GM19025 (cell line): ENCODE results near the gene VPS25.
"Not testable (repeated sequence)": the region's sequence is repeated elsewhere in the genome, so short reads cannot be mapped to it uniquely, and the experiment has no call there.

Experiments used
- ATAC-seq: cut with Tn5 transposase; IDR thresholded peaks from one replicate; pipeline ENCODE4 v1.9.1; 2021; ENCODE audit warnings: mild to moderate bottlenecking, low read depth, moderate library complexity; ENCODE audit not compliant: unreplicated experiment

Gene VPS25

DNA sequence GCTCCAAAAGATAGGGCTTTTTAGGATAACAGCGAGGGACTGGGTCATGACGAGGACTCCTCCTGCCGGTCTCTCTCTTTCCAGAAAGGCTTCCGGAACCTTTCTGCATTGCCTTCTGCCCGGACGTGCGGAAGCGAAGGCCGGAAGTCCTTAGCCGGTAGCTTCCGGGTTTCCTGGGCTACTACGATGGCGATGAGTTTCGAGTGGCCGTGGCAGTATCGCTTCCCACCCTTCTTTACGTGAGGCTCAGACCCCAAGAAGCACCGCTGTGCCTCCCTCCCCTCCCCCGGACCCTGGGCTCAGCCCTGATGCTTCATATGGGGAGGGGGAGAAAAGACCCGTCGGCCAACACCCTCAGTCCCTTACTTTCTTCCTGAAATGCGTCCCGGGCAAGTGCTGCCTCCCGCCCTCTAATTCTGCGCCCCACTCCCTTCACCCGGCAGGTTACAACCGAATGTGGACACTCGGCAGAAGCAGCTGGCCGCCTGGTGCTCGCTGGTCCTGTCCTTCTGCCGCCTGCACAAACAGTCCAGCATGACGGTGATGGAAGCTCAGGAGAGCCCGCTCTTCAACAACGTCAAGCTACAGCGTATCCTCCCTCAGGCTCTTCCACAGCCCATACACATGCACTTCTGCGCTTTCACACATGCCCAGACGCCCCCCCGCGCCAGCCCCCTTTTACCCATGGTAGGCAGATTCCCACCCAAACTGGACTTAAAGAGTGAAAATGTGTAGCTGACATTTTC is at the start of gene VPS25:
VPS25 (plus strand) TSS at position 160 of the 746 bp plus-strand sequence; CDS start at position 187, 27 bp downstream.
- ATAC-seq: peak; percentile 38

DNA sequence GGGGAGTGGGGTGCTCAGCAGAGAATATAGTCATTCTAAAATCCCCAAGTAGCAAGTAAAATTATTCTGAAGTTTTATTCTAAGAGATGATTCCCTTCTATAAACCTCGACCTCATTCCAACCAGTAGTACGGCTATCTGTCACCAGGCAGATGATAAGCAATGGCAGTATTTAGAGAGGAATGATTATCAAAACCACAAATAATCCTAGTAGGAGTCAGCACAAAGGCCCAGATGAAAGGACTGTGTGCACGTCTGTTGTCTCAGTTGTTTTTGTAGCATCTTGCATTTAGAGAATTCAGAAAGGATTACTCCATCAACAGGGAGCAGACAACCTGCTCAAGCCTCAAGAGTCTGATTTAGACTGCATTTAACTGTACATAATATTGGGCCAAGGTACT is 49.6 kb upstream of the VPS25 start:
- ATAC-seq: no peak

DNA sequence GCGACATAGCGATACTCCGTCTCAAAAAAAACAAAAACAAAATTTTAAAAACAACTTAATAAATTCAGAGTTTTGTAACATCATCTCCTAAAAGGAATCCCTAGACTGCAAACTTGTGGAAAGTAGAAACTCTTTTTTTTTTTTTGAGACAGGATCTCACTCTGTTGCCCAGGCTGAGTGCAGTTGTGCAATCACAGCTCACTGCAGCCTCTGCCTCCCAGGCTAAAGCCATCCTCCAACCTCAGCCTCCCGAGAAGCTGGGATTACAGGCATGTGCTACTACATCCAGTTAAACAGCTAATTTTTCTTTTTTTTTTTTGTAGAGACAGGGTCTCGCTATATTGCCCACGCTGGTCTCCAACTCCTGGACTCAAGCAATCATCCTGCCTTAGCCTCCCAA is 48.1 kb upstream of the VPS25 start:
- ATAC-seq: no peak

DNA sequence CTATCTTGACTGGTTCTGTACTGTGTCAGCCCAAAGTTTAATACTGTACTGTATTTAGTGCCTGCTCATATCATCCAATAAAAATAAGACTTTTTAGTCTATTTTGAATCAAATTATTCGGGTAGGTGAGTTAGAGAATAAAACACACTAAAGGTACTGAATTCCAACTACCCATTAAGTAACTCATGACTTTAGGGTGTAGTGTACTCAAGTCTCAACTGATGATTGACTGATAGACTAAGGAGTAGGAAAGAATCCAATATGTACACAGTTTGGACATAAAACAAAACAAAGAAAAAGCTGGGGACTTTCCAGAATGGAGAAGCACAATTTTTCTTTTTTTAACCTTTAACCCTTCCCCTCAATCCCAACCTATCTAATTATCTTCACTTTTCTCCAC is 32.5 kb upstream of the VPS25 start:
- ATAC-seq: no peak

DNA sequence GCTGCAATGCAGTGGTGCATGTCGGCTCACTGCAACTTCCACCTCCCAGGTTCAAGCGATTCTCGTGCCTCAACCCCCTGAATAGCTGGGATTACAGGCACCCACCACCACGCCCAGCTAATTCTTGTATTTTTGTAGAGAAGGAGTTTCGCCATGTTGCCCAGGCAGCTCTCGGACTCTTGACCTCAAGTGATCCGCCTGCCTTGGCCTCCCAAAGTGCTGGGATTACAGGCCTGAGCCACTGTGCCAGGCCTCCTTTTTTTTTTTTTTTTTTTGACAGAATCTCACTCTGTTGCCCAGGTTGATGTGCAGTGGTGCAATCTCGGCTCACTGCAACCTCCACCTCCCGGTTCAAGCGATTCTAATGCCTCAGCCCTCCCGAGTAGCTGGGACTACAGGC is 30.3 kb upstream of the VPS25 start:
- ATAC-seq: not testable (repeated sequence)

DNA sequence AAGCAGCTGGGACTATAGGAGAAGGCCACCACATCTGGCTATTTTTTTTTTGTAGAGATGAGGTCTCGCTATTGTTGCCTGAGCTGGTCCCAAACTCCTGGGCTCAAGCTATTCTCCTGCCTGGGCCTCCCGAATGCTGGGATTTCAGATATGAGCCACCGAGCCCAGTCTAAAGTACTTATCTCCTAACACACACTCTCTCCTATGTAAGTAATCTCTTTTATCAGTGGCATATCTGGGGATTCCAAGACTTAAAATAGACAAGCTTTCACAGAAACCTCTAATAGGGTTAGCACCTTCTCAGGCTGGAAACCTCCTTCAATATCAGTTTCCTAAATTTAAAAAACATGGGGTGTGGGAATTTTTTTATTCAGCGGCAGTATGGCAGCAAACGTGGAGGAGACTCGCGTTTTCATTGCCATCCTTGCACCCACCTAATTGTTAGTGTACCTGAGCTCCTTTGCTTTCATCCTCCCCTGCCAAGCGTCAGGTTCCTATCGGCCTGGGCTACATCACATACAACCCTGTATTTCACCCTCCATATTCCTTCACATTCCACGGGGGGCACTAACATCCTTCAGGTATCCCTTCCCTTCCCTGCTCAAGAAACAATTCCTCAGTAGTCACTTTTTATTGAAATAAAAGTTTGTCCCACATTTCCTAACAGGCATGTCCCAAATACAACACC is 29.5 kb upstream of the VPS25 start:
- ATAC-seq: no peak

DNA sequence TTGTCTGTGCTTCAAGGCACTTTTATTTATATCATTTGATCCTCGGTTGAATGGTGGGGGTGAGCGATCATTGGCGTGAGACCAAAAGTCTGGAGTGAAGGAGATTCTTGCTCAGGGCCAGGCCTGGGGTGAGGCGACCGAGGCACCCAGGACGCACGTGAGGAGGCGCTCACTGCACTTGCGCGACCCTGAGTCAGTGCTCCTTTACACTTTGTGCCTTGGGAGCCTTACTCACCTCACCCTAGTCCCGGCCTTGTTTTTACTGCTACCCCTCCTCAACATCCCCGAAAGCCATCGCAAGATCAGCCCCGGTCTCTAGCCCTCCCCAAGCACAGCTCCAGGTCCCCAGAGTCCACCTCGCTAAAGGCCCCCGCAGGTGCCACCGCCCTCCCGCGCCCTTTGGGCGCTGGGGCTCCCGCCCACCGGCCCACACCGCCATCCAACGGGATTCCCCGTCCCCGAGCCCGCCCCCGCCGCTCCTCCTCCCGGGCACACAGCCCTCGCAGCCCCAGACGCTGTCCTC is 28.9 kb upstream of the VPS25 start:
- peak; percentile 54 for ATAC-seq

DNA sequence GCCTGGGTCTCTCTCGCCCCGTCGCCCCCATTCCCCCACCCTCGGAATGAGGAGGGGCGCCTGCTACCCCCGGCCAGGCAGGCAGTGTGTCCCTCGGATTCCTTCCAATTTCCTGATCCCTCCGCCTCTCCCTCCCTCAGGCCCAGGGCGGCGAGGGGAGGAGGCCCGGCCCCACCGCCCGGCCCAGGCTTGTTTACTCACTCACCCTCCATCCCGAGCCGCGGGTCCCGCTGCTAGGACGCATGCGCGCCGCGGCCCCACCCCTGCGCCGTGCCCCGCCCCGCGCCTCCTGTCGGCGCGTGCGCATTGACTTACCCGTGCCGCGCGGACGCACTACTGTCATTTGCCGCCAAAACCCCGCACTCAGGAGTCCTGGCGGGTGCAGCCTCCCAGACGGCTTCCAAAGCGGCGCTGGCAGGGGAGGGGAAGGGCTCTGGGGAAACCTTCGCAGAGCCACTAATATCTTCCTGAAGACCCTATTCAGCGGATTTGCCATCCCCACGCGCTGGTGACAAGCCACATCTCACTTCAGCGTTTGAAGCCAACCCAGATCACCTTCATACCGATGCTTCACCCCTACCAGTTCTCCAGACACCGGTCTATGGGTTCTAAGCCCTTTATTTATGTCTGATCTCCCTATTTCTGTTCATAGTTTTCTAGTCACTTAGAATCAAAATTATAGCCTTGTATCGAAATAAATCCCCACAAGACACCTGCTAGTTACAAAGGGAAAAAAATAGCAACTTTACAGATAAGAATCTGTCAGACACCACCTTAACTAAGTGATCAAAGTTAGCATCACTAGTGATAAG is 28.2 kb upstream of the VPS25 start, which contains the start of gene EZH1:
EZH1 (minus strand) TSS at position 235 of the 812 bp plus-strand sequence. CDS start 16,099 bp downstream, outside the sequence.
- peak; percentile 86 for ATAC-seq

DNA sequence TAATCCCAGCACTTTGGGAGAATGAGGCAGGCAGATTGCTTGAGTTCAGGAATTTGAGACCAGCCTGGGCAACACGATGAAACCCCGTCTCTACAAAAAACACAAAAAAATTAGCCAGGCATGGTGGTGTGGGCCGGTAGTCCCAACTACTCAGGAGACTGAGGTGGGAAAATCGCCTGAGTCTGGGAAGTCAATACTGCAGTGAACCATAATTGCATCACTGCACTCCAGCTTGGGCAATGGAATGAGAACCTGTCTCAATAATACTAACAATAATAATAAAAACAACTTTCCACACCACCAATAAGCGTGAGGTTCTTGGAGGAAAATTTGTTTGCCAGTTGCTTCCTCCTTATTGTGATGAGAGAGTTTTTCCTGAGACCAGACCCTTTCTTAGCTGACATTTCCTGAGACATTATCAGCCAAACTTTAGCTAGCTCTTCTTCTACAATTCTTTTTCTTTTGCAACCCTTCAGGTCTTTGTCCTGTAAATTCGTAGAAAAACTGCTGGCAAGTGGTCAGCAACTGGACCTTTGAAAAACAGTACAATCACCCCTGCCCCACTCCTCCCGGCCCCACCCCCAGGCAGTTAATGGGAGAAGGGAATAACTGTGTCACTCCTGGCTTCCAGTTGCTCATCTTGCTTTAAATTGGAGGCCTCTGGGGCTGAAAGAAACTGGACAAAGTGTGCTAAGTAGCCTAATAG is 24.9 kb upstream of the VPS25 start:
- ATAC-seq: no peak

DNA sequence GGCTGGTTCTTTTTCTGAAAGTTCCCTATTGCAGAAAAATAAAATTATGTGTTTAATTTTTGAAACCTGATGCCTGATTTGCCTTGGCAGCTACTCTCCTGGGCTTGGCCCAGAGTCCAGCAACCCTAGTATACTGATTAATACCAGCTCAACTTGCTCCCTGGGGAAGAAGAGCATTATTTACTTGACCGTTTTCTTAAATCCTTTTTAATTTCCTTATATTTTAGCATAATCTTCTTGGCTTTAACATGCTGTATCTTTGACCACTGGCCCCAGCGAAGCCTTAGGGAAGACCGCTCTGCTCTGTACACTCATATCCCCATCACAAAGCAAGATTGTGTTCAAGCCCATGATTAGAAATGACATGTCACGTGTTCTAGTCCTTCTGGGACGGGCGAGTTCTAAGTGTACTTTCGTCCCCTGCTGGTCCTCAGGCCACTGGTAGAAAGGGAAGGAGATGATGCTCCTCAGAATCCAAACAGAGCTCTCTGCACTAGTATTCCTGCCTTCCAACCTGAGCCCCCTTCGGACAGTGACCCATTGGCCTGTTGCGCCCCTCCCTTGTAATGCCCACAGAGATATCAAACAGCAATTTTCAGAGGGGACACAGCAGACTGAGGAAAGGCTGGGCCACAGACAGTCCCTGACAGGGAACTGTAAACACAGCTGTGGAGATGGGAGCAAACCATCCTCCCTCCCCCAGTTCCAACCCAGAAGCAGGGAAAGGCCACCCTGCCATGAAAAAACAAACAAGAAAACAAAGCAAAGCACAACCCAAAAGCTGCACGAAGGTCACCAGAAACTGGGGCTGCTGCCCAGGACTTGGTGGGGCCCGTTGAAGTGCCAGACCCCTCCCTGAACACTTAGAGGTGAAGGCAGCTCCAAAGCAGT is 24.1 kb upstream of the VPS25 start:
- ATAC-seq: no peak

DNA sequence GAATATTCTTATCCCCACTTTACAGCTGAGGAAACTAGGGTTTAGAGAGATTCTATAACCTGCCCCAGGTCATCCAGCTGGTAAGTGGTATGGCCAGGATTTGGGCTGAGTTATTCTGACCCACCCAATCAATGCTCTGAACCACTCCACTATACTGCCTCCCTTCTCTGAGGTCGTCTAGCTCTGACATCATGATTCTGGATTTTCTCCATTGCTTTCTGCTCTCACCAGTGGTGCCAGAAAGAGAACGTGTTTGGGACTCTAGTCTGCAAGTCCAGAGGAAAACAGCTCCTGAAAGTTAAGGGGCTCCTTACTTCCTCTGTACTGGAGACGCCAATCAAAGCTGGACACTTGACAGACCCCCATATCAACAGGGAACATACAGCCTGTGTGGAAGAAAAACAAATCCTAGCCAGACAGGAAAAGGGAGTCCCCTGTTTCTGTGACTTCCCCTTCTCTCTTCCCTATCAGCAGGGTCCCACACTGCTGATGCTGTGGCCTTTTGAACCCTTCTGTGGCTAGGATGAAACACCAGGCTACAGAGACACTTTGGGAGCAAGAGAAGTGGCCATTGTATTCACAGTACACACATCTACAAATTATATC is 22.4 kb upstream of the VPS25 start:
- ATAC-seq: no peak

DNA sequence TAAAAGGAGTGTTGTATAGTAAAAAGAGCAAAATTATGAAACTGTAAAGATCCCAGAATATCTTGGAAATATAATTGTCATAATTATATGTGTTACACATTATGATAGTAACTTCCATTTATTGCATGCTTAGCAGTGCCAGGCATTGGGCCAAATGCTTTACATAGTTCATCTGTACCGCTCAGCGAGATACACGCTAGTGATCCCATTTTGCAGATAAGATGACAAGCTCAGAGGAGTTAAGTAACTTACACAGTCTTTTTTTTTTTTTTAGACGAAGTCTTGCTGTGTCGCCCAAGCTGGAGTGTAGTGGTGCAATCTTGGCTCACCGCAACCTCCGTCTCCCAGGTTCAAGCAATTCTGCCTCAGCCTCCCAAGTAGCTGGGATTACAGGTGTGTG is 21.6 kb upstream of the VPS25 start:
- ATAC-seq: no peak

DNA sequence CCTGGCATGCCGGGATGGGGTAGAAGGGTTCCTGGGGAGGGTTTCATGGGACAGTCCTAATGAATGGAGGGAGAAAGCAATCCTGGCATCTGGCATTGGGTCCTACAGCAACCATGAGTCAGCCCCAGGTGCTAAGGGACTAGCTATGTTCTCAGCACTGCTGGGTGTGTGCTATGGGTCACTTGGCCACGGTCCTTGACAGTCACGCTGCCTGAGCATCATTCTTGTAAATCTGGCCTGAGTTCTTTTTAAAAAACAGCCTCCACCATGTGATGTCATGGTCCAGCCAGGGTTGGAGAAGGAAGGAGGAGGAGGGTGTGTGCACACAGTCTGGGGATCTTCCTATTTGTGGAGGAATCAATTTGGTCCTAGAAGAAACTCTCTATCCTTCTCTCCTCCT is 18.5 kb upstream of the VPS25 start:
- no peak for ATAC-seq

DNA sequence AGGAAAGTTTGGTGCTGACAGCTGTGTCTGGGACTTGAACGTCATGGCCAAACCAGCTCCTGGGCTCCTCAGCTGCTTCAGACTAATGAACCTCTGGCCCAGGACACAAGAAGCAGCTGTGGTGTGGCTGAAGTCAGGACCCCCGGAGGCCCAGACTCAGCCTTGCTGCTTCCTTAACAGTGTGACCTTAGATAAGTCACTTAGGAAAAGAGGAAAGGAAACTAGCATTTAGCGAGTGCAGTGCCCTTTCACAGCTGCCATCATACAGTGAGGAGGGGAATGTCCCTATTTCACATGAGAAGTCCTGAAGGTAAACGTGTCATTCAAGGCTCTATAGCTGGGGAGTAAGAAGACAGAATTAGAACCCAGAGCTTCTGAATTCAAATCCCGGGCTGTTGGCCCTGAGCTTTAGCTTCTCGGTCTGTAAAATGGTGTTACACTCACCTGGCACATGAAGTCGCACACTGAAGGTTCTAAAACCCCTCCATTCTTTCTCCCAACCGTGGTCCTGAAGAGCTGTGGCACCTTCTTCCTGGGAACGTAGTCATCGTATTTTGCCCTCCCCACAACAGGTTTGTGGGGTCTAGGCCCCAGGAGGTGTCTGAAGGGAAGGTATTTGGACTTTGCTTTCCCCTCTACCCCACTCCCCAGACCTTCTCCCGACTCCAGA is 13.1 kb upstream of the VPS25 start:
- ATAC-seq: peak; percentile 60

DNA sequence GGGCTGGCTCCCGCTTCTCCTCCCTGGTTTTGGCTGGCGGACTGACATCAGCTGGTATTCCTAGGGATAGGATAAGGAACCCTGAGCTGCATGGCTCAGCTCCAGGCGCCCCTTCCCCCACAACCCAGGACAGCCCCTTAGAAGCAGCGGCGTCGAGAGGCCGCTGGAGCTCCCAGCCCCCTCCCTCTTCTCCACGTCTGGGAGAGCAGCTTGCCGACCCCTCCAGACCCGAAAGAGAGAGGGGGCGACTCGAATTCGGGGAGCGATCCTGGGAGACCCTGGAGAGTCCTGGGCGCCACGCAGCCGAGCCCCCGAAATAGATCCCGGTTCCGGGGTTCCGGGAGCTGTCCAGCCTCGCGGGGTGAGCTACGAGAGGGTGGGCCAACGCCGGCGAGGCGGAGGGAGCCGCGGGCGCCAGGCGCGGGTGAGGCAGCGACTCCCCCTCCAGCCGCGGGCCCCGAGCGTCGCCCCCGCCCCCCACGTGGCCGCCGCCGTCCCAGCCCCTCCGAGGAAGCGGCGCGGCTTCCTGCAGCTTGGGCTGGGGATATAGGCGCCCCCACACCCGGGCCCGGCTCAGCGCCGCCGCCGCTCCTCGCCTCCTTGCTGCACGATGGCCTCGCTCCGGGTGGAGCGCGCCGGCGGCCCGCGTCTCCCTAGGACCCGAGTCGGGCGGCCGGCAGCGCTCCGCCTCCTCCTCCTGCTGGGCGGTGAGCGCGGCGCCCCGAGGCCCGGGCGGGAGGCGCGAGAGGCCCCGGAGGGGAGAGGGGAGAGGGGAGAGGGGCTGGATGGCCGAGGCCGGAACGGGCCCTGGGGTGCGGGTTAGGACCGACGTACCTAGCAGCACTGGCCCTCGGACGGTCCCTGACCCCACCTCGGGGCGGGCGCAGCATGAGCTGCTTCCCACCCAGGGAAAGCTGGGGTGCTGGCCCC is 12.3 kb upstream of the VPS25 start, which contains the start of gene RAMP2:
RAMP2 (plus strand) TSS at position 576 of the 930 bp plus-strand sequence; CDS start at position 611, 35 bp downstream.
- ATAC-seq: no peak

DNA sequence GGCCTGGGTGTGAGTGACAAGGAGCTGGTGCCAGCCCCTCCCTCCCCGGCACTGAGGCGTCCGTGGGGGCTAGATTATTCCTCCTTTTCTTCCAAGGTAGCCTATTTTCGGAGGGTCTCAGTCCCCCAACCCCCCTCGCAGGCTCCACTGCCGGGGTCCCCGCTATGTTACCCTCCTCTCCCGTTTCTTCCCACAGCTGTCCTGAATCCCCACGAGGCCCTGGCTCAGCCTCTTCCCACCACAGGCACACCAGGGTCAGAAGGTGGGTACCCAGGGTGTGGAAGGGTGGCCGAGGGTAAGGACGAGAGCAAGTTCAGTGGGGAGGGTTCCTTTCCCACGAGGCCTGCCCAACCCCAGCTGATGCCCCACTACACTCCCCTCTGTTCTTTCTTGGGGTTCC is 11.6 kb upstream of the VPS25 start:
- no peak for ATAC-seq

DNA sequence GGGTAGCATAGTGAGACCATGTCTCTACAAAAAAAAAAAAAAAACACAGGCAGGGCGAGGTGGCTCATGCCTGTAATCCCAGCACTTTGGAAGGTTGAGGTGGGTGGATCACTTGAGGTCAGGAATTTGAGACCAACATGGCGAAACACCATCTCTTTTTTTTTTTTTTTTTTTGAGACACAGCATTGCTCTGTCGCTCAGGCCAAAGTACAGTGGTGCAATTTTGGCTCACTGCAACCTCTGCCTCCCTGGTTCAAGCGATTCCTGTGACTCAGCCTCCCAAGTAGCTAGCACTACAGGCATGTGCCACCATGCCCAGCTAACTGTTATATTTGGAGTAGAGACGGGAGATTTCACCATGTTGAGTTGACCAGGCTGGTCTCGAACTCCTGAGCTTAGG is 7.1 kb upstream of the VPS25 start:
- no peak for ATAC-seq
